ENCODE measurements around the gene SUSD1. TPM values are rescaled to one million over a fixed set of nuclear protein-coding genes. Genes with fewer than 3 reads are reported as not detected.

Gene SUSD1
- total RNA-seq, 4 donors from 2014 or later: 2.6 to 6.2 (median 3.4) TPM

GRCh38 chr9:112048924-112049691 lies 126.0 kb downstream of the SUSD1 start:
- DNase-seq (ENCODE audit: low spot score in 2 of 2): no peak
- intact Hi-C loops (cut with DNase I; ENCODE audit: low total_unique reads): no loop called here
- no peak for TF ChIP-seq POLR2A (IDR thresholded peaks at IDR 0.05)
- no peak for TF ChIP-seq CTCF (IDR thresholded peaks at IDR 0.05)
- 41 to 50% methylated on average over 11 of the region's 11 CpGs for WGBS, 2 donors
- H3K4me3 ChIP-seq (ENCODE audit: low read depth, poor library complexity, severe bottlenecking): no peak overlapping the region

- no peak for TF ChIP-seq CTCF (IDR thresholded peaks at IDR 0.05)
- TF ChIP-seq POLR2A (IDR thresholded peaks at IDR 0.05): no peak
- intact Hi-C loops (cut with DNase I; ENCODE audit: low total_unique reads): no loop called here
- DNase-seq (ENCODE audit: low spot score in 2 of 2): no peak
- no peak overlapping the region for H3K4me3 ChIP-seq (ENCODE audit: low read depth, poor library complexity, severe bottlenecking)
These were observed 127.5 kb downstream of the SUSD1 start for GRCh38 chr9:112047538-112048066.

GRCh38 chr9:112046181-112046580 lies 128.9 kb downstream of the SUSD1 start:
- no peak overlapping the region for H3K4me3 ChIP-seq (ENCODE audit: low read depth, poor library complexity, severe bottlenecking)
- intact Hi-C loops (cut with DNase I; ENCODE audit: low total_unique reads): no loop called here
- DNase-seq (ENCODE audit: low spot score in 2 of 2): no peak
- TF ChIP-seq CTCF (IDR thresholded peaks at IDR 0.05) (no peak), POLR2A (IDR thresholded peaks at IDR 0.05) (no peak)

GRCh38 chr9:112044881-112045280 lies 130.2 kb downstream of the SUSD1 start:
- 84 to 92% methylated on average over 4 of the region's 4 CpGs for WGBS, 2 donors
- DNase-seq (ENCODE audit: low spot score in 2 of 2): no peak
- H3K4me3 ChIP-seq (ENCODE audit: low read depth, poor library complexity, severe bottlenecking): no peak overlapping the region
- intact Hi-C loops (cut with DNase I; ENCODE audit: low total_unique reads): no loop called here
- TF ChIP-seq CTCF (IDR thresholded peaks at IDR 0.05) (no peak), POLR2A (IDR thresholded peaks at IDR 0.05) (no peak)

GRCh38 chr9:112044186-112044585 lies 130.9 kb downstream of the SUSD1 start:
- intact Hi-C loops (cut with DNase I; ENCODE audit: low total_unique reads): no loop called here
- TF ChIP-seq CTCF (IDR thresholded peaks at IDR 0.05) (no peak), POLR2A (IDR thresholded peaks at IDR 0.05) (no peak)

GRCh38 chr9:112043423-112043822 lies 131.7 kb downstream of the SUSD1 start:
- DNase-seq (ENCODE audit: low spot score in 2 of 2): no peak
- WGBS, 2 donors: 83 to 97% methylated on average over 1 of the region's 1 CpG
- no peak for TF ChIP-seq POLR2A (IDR thresholded peaks at IDR 0.05)
- TF ChIP-seq CTCF (IDR thresholded peaks at IDR 0.05): no peak
- H3K4me3 ChIP-seq (ENCODE audit: low read depth, poor library complexity, severe bottlenecking): no peak overlapping the region
- intact Hi-C loops (cut with DNase I; ENCODE audit: low total_unique reads): no loop called here

More at GRCh38 chr9:112044186-112044585, 130.9 kb downstream of the SUSD1 start:
- no peak overlapping the region for H3K4me3 ChIP-seq (ENCODE audit: low read depth, poor library complexity, severe bottlenecking)
- no peak for DNase-seq (ENCODE audit: low spot score in 2 of 2)

Measured in lower leg skin (tissue), 4 donors.